ENCODE results near the gene TFAM.

Gene TFAM

DNA sequence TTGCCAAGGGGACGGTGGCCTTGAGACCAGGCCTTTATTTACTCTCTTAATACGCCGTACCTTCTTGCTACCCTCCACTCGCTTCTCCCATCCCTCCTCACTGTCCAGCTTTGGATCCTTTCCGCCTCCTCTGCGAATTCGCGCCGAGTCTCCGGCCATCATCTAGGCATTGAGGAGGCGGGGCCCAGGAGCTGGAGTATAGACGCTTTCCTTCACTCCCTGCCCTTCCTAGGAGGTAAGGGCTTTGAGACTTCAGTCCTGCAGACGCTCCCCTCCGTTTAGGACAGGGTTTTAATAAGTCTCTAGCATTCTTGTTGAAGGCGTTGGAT lies 538 bp downstream of the TFAM start:
- DNase-seq (ENCODE audit: extremely low read depth, low read depth): no peak
- peak overlapping the region; percentile 96 for H3K4me3 ChIP-seq (replicated peaks; ENCODE audit: low read depth, low read length)
- TF ChIP-seq, protein P1, sequence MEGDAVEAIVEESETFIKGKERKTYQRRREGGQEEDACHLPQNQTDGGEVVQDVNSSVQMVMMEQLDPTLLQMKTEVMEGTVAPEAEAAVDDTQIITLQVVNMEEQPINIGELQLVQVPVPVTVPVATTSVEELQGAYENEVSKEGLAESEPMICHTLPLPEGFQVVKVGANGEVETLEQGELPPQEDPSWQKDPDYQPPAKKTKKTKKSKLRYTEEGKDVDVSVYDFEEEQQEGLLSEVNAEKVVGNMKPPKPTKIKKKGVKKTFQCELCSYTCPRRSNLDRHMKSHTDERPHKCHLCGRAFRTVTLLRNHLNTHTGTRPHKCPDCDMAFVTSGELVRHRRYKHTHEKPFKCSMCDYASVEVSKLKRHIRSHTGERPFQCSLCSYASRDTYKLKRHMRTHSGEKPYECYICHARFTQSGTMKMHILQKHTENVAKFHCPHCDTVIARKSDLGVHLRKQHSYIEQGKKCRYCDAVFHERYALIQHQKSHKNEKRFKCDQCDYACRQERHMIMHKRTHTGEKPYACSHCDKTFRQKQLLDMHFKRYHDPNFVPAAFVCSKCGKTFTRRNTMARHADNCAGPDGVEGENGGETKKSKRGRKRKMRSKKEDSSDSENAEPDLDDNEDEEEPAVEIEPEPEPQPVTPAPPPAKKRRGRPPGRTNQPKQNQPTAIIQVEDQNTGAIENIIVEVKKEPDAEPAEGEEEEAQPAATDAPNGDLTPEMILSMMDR (IDR thresholded peaks at IDR 0.05; ENCODE audit: low read depth, low read length, missing control alignments): no peak

DNA sequence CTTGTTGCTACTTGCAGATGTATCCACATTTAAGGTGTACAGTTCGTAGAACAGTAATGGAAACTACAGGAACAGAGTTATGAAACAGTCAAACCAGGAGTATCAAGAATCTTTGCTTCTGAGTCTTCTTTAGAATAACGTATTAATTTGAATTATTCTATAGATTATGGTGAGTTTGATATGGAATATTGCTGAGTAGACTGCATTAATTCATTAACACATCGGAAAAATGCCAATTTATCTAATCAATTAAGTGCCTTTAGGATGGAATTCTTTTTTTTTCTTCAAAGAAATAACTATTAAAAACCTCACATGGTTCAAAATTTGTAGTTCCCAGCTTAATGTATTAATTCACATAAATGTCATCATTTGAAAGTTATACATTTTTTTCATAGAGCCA lies 3.8 kb downstream of the TFAM start:
- no peak overlapping the region for H3K4me3 ChIP-seq (replicated peaks; ENCODE audit: low read depth, low read length)
- no peak for DNase-seq (ENCODE audit: extremely low read depth, low read depth)
- TF ChIP-seq, protein P1 (IDR thresholded peaks at IDR 0.05; ENCODE audit: low read depth, low read length, missing control alignments): no peak

DNA sequence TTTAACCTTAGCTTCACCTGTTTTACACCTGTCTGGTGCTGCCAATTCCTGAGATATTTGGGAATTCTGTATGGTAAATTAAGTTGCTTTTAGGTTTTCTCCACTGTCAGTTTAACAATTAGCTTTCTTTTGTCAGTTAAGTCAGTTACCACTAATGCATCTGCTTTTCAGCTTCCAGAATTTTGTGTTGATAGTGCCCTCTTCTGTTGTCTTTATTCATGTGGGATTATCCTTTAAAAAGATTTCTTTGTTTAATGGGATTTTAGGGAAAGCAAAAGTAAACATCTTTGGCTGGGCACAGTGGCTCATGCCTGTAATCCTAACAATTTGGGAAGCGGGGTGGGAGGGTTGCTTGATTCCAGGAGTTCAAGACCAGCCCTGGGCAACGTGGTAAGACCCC lies 8.1 kb downstream of the TFAM start:
- no peak overlapping the region for H3K4me3 ChIP-seq (replicated peaks; ENCODE audit: low read depth, low read length)
- no peak for DNase-seq (ENCODE audit: extremely low read depth, low read depth)
- TF ChIP-seq, protein P1 (IDR thresholded peaks at IDR 0.05; ENCODE audit: low read depth, low read length, missing control alignments): no peak

DNA sequence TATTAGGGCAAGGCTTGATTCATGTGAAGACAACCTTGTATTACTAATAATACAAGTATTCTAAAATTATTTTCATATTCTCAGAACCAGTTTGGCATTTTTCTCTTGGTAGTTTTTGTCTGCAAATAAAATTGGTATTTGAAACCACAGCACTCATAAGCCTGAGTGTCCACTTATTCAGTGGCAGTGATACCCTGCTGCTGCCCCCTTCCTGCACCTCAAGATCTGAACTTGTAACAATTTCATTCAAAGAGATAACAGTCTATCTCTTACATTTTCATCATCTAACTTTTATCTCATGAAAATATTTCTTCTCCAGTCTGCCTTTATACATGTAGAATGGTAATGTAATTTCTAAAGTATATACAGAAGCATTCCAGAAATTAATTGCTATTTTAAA lies 9.3 kb downstream of the TFAM start:
- no peak for DNase-seq (ENCODE audit: extremely low read depth, low read depth)
- H3K4me3 ChIP-seq (replicated peaks; ENCODE audit: low read depth, low read length): no peak overlapping the region
- TF ChIP-seq, protein P1 (IDR thresholded peaks at IDR 0.05; ENCODE audit: low read depth, low read length, missing control alignments): no peak

DNA sequence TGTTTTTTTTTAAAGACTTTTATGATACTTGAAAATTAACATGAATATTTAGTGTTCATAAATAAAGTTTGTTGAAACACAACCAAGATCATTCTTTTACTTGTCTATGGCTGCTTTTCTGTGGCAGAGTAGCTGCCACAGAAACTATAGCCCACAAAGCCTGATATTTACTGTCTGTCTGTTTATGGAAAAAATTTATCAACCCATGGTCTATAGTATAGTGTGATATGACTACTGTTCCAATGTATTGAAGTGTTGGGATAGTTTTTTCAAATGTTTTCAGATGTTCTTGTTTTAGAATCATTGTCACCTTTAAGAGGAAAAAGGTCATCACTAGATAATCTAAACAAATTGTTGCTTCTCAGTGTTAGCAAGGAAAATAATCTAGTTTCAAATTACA lies 10.8 kb downstream of the TFAM start:
- TF ChIP-seq, protein P1 (IDR thresholded peaks at IDR 0.05; ENCODE audit: low read depth, low read length, missing control alignments): no peak
- no peak overlapping the region for H3K4me3 ChIP-seq (replicated peaks; ENCODE audit: low read depth, low read length)
- DNase-seq (ENCODE audit: extremely low read depth, low read depth): no peak

DNA sequence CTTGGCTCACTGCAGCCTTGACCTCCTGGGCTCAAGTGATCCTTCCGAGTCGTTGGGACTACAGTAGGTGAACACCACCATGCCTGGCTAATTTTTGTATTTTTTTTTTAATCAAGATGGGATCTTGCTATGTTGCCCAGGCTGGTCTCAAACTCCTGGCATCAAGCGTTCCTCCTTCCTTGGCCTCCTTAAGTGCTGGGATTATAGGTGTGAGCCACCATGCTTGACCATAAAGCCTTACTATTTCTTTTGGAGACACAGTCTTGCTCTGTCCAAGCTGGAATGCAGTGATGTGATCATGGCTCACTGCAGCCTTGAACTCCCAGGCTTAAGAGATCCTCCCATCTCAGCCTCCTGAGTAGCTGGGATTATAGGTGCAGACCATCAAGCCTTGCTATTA lies 12.6 kb downstream of the TFAM start:
- TF ChIP-seq, protein P1 (IDR thresholded peaks at IDR 0.05; ENCODE audit: low read depth, low read length, missing control alignments): no peak
- H3K4me3 ChIP-seq (replicated peaks; ENCODE audit: low read depth, low read length): no peak overlapping the region
- DNase-seq (ENCODE audit: extremely low read depth, low read depth): no peak

DNA sequence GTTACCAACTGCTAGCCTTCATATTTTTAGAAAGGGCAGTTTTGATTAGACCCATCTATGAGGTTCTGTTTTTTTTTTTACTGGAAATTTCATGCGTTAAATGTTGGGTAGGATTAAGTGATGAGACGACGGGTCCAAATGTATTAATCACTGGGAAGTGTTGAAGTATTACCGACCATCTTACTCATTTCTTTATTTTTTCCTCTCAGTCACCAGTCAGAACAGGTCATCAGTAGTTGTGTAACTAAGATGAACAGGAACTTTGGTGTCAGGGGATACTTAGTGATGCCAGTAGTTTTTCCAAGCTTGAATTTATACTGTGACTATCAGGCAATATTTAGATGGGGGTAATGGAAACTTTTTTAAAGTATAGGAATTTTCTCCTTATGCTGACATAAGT lies 14.2 kb downstream of the TFAM start:
- DNase-seq (ENCODE audit: extremely low read depth, low read depth): no peak
- TF ChIP-seq, protein P1 (IDR thresholded peaks at IDR 0.05; ENCODE audit: low read depth, low read length, missing control alignments): no peak
- no peak overlapping the region for H3K4me3 ChIP-seq (replicated peaks; ENCODE audit: low read depth, low read length)

All from HFF-Myc (cell line).